GM18870 (cell line): Measurements from ENCODE around the gene AXDND1.
"Not testable (repeated sequence)": the region's sequence is repeated elsewhere in the genome, so short reads cannot be mapped to it uniquely, and the experiment has no call there.

Experiments
- ATAC-seq: cut with Tn5 transposase; IDR thresholded peaks from one replicate; pipeline ENCODE4 v1.9.1; 2021; ENCODE audit warnings: moderate library complexity; ENCODE audit not compliant: unreplicated experiment

AXDND1 gene

GRCh38 chr1:179365342-179366092, at the start of gene AXDND1:
Gene AXDND1, plus strand, starts transcription at chr1:179365971. Its CDS starts 539 bp downstream, at chr1:179366510.
- ATAC-seq, result peak; percentile 95

- no peak for ATAC-seq
Observed at GRCh38 chr1:179318491-179318890, 47.3 kb upstream of the AXDND1 start.

GRCh38 chr1:179321533-179322216, 44.1 kb upstream of the AXDND1 start:
- ATAC-seq, result no peak

DNA sequence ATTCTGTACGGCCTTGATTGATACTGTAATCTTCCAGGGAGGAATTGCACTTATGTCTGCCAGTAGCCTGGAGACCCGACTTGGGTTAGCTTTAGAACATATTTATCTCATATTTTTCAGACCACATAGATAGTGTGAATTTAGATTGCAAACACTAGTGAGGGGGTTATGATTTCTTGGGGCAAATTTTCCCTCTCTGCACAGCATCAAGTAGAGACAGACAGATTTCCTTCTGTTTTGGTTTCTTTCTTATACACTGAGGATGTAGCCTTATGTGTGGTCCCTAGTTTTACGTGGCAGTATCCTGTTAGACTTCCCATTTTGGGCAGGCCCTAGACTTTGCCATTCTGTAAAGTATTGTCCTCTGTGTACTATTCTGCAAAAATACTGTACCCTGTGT, 43.2 kb upstream of the AXDND1 start:
- ATAC-seq, result no peak

- no peak for ATAC-seq
Observed at GRCh38 chr1:179323436-179323835, 42.3 kb upstream of the AXDND1 start.

DNA sequence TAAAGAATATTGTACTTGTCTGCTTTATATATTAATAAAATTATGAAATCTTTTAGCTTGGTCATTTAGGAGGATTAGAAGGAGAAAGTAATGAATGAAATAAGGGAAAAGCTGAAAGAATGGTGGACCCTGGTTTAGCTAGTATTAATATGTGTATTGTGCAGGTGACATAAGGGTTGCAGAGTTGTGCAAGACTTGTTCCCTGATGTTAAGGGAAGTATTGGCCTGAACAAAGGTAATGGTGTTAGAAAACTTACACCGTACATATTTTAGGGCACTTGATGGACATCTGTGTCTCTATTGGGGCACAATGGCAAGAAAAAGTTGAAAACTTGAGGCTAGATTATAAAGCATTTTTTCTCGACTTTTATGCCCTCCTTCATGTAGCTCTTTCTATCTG, 39.9 kb upstream of the AXDND1 start:
- no peak for ATAC-seq

DNA sequence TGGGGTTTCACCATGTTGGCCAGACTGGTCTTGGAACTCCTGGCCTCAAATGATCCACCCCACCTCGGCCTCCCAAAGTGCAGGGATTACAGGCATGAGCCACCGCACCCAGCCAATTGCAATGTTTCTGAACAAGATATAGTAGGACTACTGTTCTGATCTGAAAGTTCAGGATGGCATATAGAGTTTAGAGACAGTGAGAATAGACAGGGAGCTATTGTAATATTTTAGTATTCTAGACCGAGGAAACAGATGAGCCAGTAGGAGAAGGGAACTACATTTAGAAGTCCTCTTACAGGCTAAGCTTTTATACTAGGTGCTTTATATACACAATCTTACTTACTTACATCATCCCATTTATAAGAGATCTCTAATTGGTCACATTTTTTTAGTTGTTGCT, 39.0 kb upstream of the AXDND1 start:
- no peak for ATAC-seq

DNA sequence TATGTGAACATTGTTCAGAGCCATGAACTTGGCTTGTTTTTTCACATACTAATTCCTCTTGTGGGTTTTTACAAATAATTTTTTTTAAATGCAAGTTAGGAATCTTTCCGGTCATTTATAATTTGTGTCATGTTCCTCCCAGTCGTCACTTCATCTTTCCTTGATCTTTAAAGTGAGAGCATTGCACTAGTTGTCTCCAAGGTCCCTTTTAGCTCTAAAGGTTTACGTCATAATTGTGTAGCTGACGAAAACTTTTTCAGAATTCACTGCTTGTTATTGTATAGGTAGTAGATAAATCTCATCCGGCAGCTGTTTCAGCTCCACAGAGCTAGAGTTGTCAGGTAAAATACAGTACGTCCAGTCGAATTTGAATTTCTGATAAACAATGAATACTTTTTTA, 38.6 kb upstream of the AXDND1 start:
- ATAC-seq, result no peak

DNA sequence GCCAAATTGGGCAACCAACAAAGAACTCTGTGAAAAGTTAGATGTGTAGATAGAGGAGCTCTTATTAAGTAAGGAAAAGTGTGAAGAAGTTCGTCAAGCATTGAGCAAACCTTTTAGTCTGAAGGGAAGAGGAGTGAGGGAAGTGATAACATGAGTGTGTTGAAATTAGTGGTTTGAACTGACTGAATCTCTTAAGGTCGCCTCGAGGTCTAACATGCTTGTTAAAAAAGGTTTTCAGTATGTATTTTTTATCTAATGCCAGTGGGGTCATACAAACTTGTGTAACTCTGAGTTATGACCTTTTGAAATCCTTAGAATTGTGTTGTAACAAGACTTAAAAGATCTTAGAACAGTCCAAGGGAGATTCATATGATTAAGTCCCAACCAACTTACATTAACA, 38.1 kb upstream of the AXDND1 start:
- no peak for ATAC-seq

DNA sequence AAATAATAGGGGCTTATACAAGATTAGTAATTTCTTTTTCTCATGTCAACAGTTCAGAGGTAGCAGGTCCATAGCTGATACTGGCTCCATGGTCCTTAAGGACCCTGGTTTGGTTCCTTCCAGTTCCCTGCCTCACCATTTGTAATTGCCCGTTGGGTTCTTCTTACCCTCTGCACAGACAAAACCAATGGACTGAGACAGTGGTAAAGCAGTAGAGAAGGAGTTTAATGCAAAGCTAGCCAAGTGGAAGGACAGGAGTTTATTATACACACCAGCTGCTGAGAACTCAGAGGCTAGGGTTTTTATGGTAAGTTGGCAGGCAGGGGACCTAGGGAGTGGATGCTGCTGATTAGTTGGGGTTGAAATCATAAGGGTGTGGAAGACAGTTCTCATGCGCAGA, 35.9 kb upstream of the AXDND1 start:
- ATAC-seq, result no peak

- ATAC-seq, result no peak
Observed at GRCh38 chr1:179334440-179334839, 31.3 kb upstream of the AXDND1 start.

GRCh38 chr1:179337288-179337687, 28.5 kb upstream of the AXDND1 start:
- ATAC-seq, result no peak

DNA sequence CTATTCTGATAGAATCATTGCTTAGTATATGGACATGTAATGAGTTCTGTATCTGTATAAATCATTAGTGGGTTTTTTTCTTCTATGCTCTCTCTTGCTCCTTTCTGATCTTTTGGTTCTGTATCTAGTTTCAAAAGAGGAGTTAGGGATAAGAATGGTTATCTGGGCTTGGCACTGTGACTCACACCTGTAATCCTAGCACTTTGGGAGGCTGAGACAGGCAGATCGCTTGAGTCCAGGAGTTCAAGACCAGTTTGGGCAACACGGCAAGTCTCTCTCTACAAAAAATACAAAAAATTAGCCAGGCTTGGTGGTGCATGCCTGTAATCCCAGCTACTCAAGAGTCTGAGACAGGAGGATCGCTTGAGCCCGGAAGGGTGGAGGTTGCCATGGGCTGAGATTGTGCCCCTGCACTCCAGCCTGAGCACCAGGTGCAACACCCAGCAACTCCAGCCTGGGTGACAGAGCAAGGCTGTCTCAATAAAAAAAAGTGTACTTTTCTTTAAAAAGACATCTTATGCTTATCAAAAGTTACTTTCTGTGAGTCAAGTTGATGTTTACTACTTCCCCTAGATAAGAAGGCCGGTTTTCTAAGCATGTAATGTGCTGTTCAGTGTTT, 27.7 kb upstream of the AXDND1 start:
- no peak for ATAC-seq

GRCh38 chr1:179340918-179341317, 24.9 kb upstream of the AXDND1 start:
- no peak for ATAC-seq

DNA sequence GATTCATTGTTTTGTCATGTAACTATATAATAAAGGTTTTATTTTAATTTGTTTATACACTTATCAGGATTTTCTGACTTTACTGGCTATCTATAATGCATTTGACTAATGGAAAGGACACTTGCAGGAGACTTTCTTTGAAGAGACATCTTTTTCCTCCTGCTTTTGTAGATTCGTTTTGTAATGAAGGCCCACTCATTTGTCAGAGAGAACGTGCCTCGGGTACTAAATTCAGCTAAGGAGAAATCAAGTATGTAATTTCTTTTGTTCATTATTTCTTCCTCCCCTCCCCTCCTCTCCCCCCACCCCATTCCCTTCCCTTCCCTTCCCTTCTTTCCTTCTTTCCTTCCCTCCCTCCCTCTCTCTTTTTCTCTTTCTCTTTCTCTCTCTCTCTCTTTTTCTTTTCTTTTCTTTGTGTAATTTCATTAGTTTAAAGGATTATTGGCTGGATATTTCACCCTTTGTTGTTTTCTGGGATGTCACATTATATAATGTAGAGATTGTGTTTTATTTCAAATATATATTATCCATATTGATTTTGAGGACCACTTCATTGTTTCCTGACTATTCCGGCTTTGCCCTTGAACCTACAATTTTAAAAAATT, 23.7 kb upstream of the AXDND1 start:
- no peak for ATAC-seq

- ATAC-seq, result no peak
Observed at GRCh38 chr1:179342740-179343404, 22.9 kb upstream of the AXDND1 start.

GRCh38 chr1:179351281-179351680, 14.5 kb upstream of the AXDND1 start:
- no peak for ATAC-seq

DNA sequence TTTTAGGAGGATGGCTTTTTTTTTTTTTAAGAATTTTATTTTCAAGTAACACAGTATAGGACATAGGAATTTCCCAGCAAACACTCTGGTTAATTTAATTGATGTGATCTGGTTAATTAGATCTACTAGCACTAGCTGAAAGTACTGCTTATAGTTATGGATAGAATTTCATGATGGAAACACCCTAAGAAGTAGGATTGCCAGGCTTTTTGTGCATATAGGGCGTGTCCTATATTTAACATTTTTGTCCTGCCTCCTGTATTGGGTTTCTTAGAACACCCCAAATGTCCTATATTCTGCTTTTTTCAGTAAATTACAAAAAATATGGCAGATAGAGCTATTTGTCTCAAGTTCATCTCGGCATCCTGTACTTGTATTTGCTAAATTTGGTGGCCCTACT, 13.5 kb upstream of the AXDND1 start:
- ATAC-seq, result no peak

- ATAC-seq, result no peak
Observed at GRCh38 chr1:179353546-179353945, 12.2 kb upstream of the AXDND1 start.

- not testable (repeated sequence) for ATAC-seq
Observed at GRCh38 chr1:179361631-179362030, 4.1 kb upstream of the AXDND1 start.
